ENCODE data around the gene KCNJ9. TPM values are rescaled to one million over a fixed set of nuclear protein-coding genes. Genes with fewer than 3 reads are reported as not detected.

The KCNJ9 gene
- total and polyA plus RNA-seq, 2 of the 13 experiments (the other 11 are each of a cell fraction or from before 2014, with no cell fraction given), result not detected

GRCh38 chr1:160101037-160101716 lies 19.8 kb downstream of the KCNJ9 start:
- intact Hi-C loops (cut with micrococcal nuclease; ENCODE audit: unreplicated experiment), result loop anchor here (1.0 to 5.0 kb wide), 5 partner anchors 62 to 276 kb away; no protein-coding TSS in a partner anchor
- CTCF ChIA-PET (ENCODE audit: low intra/inter-chr PET ratio, low total read pairs), result interaction anchor here (1.1 to 2.0 kb wide), 5 partner anchors 63 to 190 kb away, joined by 4 to 15 read pairs (median 12); no protein-coding TSS in a partner anchor
- DNase-seq (ENCODE audit: low spot score) (peak; percentile 81), ATAC-seq (peak; percentile 30), FAIRE-seq (peak; percentile 90)
- no peaks in the 10 kb centered on the region for H3K36me3 ChIP-seq (replicated peaks in 1 of 2; ENCODE audit: control insufficient read depth in 1 of 2, insufficient read depth in 2 of 2, low read length in 2 of 2)
- no peak overlapping the region for H3K27ac ChIP-seq (ENCODE audit: extremely low read length, insufficient read depth, low read length)
- peak overlapping the region; percentile 73 for H2AFZ ChIP-seq (ENCODE audit: low read length)
- no peaks in the 10 kb centered on the region for H3K27me3 ChIP-seq (ENCODE audit: control insufficient read depth in 1 of 2, insufficient read depth in 2 of 2, low read length in 2 of 2)
- H3K9me3 ChIP-seq (ENCODE audit: low read length), result no peaks in the 10 kb centered on the region
- H3K4me3 ChIP-seq (replicated peaks in 1 of 3; ENCODE audit: insufficient read depth in 1 of 3, low read depth in 2 of 3, low read length in 3 of 3), result peak overlapping the region in 2 of 3 experiments; percentile 40 to 47; a peak in 3 of 6 replicates
- in situ Hi-C loops (cut with HindIII; ENCODE audit: extremely low pct_ligation_motif_present, low pct_unique_long_range_greater_than_20kb), result loop anchor here (10.0 kb wide), 1 partner anchor 114 kb away; no protein-coding TSS in a partner anchor
- no TSS peak for BruUV-seq (replicated peaks)
- peaks cover 18% of the 10 kb centered on the region for H3K79me2 ChIP-seq (ENCODE audit: insufficient read depth, low read length)
- peak overlapping the region; percentile 77 for H3K4me2 ChIP-seq (ENCODE audit: low read depth, low read length)
- no peaks in the 10 kb centered on the region for H4K20me1 ChIP-seq (ENCODE audit: insufficient read depth, low read length)
- WGBS (ENCODE audit: low lambda C conversion rate), result 24% methylated on average over 7 of the region's 13 CpGs
- POLR2A ChIA-PET, result interaction anchor here (0.6 to 1.0 kb wide), 5 partner anchors 28 to 191 kb away, joined by 3 to 5 read pairs (median 3); partner anchors contain the start of gene DCAF8
- peaks cover 80% of the 10 kb centered on the region for H3K4me1 ChIP-seq (ENCODE audit: insufficient read depth, low read length)
- peak overlapping the region; percentile 46 for H3K9ac ChIP-seq (ENCODE audit: insufficient read depth, low read depth, low read length)
- TF ChIP-seq ZNF430 (CRISPR knock-in tag; IDR thresholded peaks at IDR 0.05) (peak; percentile 75; the same call in 1 of the 2 replicates), ZNF850 (CRISPR knock-in tag; conservative IDR thresholded peaks at IDR 0.05) (no peak), MLXIP (CRISPR knock-in tag; IDR thresholded peaks at IDR 0.05; ENCODE audit: borderline replicate concordance) (no peak), ATF3 (CRISPR knock-in tag; IDR thresholded peaks at IDR 0.05) (no peak), EED (CRISPR knock-in tag; IDR thresholded peaks at IDR 0.05) (no peak), ZSCAN30 (CRISPR knock-in tag; IDR thresholded peaks at IDR 0.05) (no peak), ZNF609 (CRISPR knock-in tag; IDR thresholded peaks at IDR 0.05; ENCODE audit: borderline replicate concordance) (no peak), KLF9 (CRISPR knock-in tag; IDR thresholded peaks at IDR 0.05; ENCODE audit: low read depth) (no peak), ZNF563 (CRISPR knock-in tag; IDR thresholded peaks at IDR 0.05) (no peak; the same call in 1 of the 2 replicates), GTF2F1 (IDR thresholded peaks at IDR 0.05; ENCODE audit: low read length) (no peak), FOXA1 (IDR thresholded peaks at IDR 0.05) (no peak), FOXA1 (CRISPR knock-in tag; IDR thresholded peaks at IDR 0.05) (no peak)
- TF ChIP-seq, protein P1, sequence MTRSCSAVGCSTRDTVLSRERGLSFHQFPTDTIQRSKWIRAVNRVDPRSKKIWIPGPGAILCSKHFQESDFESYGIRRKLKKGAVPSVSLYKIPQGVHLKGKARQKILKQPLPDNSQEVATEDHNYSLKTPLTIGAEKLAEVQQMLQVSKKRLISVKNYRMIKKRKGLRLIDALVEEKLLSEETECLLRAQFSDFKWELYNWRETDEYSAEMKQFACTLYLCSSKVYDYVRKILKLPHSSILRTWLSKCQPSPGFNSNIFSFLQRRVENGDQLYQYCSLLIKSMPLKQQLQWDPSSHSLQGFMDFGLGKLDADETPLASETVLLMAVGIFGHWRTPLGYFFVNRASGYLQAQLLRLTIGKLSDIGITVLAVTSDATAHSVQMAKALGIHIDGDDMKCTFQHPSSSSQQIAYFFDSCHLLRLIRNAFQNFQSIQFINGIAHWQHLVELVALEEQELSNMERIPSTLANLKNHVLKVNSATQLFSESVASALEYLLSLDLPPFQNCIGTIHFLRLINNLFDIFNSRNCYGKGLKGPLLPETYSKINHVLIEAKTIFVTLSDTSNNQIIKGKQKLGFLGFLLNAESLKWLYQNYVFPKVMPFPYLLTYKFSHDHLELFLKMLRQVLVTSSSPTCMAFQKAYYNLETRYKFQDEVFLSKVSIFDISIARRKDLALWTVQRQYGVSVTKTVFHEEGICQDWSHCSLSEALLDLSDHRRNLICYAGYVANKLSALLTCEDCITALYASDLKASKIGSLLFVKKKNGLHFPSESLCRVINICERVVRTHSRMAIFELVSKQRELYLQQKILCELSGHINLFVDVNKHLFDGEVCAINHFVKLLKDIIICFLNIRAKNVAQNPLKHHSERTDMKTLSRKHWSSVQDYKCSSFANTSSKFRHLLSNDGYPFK (CRISPR knock-in tag; IDR thresholded peaks at IDR 0.05; ENCODE audit: borderline replicate concordance), result no peak
